Central memory CD8-positive, alpha-beta T cell (primary cell): Measurements from ENCODE around the gene OAS3.

Experiments used
- ATAC-seq: fragments of 150-1000 bp; cut with Tn5 transposase; replicated peaks from 2 replicates; pipeline ENCODE4 v1.10.0; 2022; ENCODE audit warnings: mild to moderate bottlenecking, moderate FRiP score, moderate number of reproducible peaks; ENCODE audit not compliant: poor library complexity, severe bottlenecking; ENCODE audit errors: extremely low read depth
- DNase-seq, 2 donors: peaks; one replicate each; pipeline ENCODE4 v3.0.0; 2021; ENCODE audit warnings: low spot score in 2 of 2
- H3K27ac Mint-ChIP-seq: one replicate; pipeline ENCODE4 v1.8.0; 2022; ENCODE audit warnings: low read depth, mild to moderate bottlenecking, moderate library complexity, mixed read lengths
- H3K27me3 Mint-ChIP-seq: one replicate; pipeline ENCODE4 v1.8.0; 2022; ENCODE audit warnings: mixed read lengths
- H3K36me3 Mint-ChIP-seq: one replicate; pipeline ENCODE4 v1.8.0; 2022; ENCODE audit warnings: mild to moderate bottlenecking, moderate library complexity, mixed read lengths; ENCODE audit not compliant: insufficient read depth
- H3K4me1 Mint-ChIP-seq: one replicate; pipeline ENCODE4 v1.8.0; 2022; ENCODE audit warnings: mixed read lengths
- H3K4me3 Mint-ChIP-seq: one replicate; pipeline ENCODE4 v1.8.0; 2022; ENCODE audit warnings: mild to moderate bottlenecking, moderate library complexity, mixed read lengths
- H3K9me3 Mint-ChIP-seq: one replicate; pipeline ENCODE4 v1.8.0; 2022; ENCODE audit warnings: mixed read lengths

The OAS3 gene

DNA sequence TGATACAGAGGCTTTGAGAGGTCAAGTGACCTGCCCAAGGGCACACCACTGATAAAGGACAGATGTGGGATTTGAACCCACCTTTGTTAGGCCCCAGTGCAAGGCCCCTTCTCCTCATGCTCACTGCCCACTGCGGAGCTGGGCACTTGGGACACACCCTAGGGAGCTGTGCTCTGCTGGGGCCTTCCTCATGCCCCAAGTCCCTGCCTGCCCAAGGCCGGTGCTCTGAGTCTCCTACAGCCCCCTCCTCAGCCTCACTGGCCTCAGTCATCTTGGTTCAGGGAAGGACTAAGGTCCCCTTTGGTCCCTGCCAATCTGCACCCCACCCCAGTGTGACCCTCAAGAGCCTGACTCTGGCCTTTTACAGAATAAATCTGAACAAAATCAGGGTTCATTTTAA is 7.9 kb upstream of the OAS3 start:
- Mint-ChIP-seq H3K9me3 (no peaks in the 10 kb centered on the region), H3K4me3 (no peak overlapping the region), H3K27me3 (no peaks in the 10 kb centered on the region), H3K36me3 (no peaks in the 10 kb centered on the region), H3K4me1 (peaks cover 6% of the 10 kb centered on the region), H3K27ac (no peak overlapping the region)
- no peak for ATAC-seq
- no peak for DNase-seq

DNA sequence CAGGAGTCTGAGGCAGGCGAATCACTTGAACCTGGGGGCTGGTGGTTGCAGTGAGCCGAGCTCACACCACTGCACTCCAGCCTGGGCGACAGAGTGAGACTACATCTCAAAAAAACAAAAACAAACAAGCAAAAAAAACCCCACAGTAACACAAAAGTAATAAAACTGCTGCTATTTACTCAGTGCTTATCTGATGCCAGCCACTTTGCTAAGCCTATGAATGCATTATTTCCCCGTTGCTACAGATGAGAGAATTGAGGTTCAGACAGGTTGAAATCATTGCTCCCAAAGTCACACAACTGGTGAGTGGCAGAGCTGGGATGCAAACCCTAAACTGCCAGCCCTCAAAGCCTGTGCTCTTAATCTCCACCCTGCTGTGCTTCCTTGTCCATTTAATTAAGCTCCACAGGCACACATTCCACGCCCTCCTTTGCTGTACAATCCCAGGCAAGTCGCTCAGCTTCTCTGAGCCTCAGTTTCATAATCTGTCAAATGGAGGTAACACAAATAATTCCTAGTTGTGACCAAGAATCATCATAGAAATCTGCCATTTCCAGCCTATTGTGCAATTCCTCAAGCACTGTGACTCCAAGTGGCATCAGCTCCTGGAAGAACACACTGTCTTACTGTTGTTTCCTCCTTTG is 5.7 kb upstream of the OAS3 start:
- DNase-seq: no peak
- H3K9me3 Mint-ChIP-seq: no peaks in the 10 kb centered on the region
- peaks cover 6% of the 10 kb centered on the region for H3K4me1 Mint-ChIP-seq
- no peak overlapping the region for H3K4me3 Mint-ChIP-seq
- H3K27ac Mint-ChIP-seq: no peak overlapping the region
- no peaks in the 10 kb centered on the region for H3K27me3 Mint-ChIP-seq
- ATAC-seq: no peak
- no peaks in the 10 kb centered on the region for H3K36me3 Mint-ChIP-seq

DNA sequence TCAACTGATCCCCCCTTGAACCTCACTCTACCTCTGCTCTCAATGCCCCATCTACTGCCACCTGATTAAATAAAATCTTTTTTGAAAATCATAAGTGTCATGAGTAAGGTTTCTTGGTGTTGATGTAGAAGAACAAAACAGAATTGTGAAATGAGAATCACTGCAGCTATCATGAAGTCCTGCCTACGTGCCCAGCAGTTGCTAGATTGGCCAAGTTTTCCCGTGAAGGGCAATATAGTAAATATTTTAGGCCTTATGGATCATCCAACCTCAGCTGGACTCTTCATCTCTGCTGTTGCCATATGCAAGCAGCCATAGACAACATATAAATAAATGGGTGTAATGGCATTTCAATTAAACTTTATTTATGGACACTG is 5.2 kb upstream of the OAS3 start:
- Mint-ChIP-seq H3K4me3 (no peak overlapping the region), H3K4me1 (peaks cover 10% of the 10 kb centered on the region), H3K27ac (no peak overlapping the region), H3K27me3 (no peaks in the 10 kb centered on the region), H3K9me3 (no peaks in the 10 kb centered on the region), H3K36me3 (peaks cover 4% of the 10 kb centered on the region)
- no peak for ATAC-seq
- no peak for DNase-seq

DNA sequence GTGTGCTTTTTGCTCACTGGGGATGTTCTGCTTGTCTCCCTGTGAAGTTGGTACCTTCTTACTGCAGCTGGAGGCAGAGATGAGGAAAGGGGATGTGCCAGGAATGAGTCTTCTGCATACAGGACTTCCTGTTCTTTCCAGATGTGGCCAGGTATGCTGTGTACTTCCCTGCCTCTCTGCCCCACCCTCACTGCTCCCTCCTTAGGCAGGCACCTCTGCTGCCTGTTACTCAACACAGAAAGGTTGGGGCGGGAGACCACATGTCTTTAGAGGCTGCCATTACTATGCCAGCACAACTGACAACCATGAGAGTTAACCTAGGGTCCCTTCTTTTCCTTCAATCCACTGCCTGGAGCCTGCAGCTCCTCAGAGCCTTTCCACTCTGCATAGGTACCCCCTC is 2.0 kb upstream of the OAS3 start:
- Mint-ChIP-seq H3K4me1 (peaks cover 30% of the 10 kb centered on the region), H3K9me3 (no peaks in the 10 kb centered on the region), H3K36me3 (peaks cover 7% of the 10 kb centered on the region), H3K27ac (no peak overlapping the region), H3K4me3 (no peak overlapping the region), H3K27me3 (no peaks in the 10 kb centered on the region)
- ATAC-seq (no peak), DNase-seq (no peak)

DNA sequence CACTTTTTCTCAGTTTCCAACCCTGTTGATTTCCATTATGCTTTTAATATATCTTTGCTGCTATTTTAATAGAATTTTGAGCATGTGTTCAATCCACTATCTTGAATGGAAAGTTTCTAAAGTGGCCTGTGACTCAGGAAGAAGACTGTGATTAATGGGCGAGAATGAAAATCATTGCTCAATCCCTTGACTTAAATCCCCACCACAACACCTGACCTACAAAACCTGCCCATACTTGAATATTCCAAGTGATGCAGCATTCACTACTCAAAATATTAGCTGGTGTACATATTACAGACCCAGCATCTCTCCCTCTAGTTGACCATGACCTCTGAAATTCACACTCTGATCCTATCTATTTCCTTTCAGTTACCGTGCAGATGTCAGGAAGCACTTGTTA is 1.3 kb upstream of the OAS3 start:
- H3K36me3 Mint-ChIP-seq: peaks cover 7% of the 10 kb centered on the region
- H3K27me3 Mint-ChIP-seq: no peaks in the 10 kb centered on the region
- no peak for ATAC-seq
- H3K4me3 Mint-ChIP-seq: peak overlapping the region; percentile 82
- peaks cover 30% of the 10 kb centered on the region for H3K4me1 Mint-ChIP-seq
- no peak for DNase-seq
- peak overlapping the region; percentile 80 for H3K27ac Mint-ChIP-seq
- no peaks in the 10 kb centered on the region for H3K9me3 Mint-ChIP-seq

DNA sequence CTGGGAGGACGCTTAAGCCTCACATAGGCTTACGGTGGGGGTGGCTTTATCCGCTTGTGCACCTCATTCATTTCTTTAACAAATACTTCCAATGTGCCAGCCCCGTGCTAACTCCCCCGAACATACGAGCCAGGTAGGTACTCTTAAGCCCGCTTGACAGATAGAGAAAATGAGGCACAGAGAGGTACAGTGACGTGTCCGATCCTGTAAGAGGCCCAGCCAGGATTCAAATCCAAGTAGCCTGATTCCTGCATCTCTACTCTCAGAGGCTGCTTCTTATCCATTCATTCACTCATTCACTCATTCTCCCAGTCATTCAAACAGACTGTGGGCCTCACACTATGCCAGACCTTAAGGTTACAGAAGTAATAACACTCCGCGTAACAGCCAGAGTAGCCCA is 477 bp downstream of the OAS3 start:
- Mint-ChIP-seq H3K4me3 (peak overlapping the region; percentile 82), H3K27me3 (no peaks in the 10 kb centered on the region), H3K36me3 (peaks cover 7% of the 10 kb centered on the region), H3K27ac (peak overlapping the region; percentile 80), H3K9me3 (no peaks in the 10 kb centered on the region), H3K4me1 (peaks cover 30% of the 10 kb centered on the region)
- no peak for DNase-seq
- ATAC-seq: no peak

DNA sequence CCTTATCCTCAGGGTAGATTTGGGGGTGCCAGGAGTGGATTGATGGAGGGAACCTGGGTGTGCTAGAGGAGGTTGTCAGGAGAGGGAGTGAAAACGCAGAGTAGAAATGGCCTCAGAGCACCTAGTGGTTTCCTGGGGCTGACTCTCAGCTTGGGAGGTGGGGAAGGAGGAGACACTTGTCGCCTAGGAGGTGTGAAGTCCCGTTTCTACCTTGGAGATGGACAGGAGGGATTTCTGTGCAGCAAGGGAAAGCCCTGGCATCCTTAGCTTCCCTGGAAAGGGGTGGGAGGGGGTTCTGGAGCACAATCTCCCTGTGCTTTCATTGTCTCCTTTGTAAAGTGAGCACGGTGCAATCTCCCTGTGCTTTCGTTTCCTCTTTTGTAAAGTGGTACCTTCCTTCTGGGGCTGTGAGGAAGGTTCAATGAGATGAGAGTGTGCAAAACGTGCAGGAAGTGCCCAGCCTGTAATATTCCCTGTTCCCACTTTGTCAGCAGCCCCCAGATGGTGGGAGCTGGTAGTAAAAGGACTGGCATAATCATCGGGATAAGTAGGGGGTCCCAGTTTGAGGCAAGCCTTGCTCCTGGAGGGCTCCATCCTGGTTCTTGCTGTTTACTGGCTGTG is 1.6 kb downstream of the OAS3 start:
- no peak for DNase-seq
- Mint-ChIP-seq H3K4me1 (peaks cover 39% of the 10 kb centered on the region), H3K4me3 (peak overlapping the region; percentile 82), H3K27me3 (no peaks in the 10 kb centered on the region), H3K27ac (peak overlapping the region; percentile 80), H3K9me3 (no peaks in the 10 kb centered on the region), H3K36me3 (peaks cover 8% of the 10 kb centered on the region)
- ATAC-seq: peak; percentile 28

DNA sequence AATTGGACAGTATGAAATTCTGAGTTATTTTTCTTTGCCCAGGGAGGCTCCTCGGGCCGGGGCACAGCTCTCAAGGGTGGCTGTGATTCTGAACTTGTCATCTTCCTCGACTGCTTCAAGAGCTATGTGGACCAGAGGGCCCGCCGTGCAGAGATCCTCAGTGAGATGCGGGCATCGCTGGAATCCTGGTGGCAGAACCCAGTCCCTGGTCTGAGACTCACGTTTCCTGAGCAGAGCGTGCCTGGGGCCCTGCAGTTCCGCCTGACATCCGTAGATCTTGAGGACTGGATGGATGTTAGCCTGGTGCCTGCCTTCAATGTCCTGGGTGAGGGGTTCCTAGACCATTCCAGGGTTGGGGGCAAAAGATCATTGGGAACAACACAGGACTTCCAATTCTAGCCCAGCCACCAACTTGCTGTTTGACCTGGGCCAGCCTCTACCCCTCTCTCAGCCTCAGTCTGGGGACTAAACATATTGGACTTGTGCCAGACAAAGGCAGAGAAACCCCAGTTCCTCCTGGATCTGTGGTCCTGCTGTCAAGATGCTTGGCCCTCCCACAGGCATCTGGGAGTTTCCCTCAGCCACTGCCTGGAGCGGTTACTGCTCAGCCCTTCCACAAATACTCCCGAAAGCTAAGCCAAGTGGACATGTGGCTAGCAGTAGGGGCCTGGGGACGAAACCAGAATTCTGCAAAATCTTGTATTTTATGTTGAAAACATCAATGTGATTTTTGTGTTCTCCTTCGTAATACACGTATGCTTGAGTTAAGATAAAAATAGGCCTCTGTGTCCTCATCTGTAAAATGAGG is 3.5 kb downstream of the OAS3 start:
- ATAC-seq (no peak), DNase-seq (no peak)
- Mint-ChIP-seq H3K9me3 (no peaks in the 10 kb centered on the region), H3K36me3 (peaks cover 12% of the 10 kb centered on the region), H3K27me3 (no peaks in the 10 kb centered on the region), H3K4me1 (peaks cover 39% of the 10 kb centered on the region), H3K4me3 (no peak overlapping the region), H3K27ac (no peak overlapping the region)

DNA sequence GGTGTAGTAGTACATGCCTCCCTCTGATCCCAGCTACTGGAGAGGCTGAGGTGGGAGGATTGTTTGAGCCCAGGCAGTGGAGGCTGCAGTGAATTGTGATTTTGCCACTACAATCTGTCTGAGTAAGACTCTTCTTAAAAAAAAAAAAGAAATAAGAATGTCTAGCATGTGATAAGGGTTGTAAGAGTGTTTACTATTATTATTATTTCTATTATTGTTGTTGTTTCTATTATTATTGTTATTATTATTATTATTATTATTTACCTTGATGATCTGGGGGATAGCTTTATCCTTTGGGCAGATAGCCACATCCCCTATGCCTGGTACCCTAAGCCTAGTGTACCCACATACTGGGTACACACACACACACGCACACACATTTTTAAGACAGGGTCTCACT is 4.3 kb downstream of the OAS3 start:
- peaks cover 12% of the 10 kb centered on the region for H3K36me3 Mint-ChIP-seq

DNA sequence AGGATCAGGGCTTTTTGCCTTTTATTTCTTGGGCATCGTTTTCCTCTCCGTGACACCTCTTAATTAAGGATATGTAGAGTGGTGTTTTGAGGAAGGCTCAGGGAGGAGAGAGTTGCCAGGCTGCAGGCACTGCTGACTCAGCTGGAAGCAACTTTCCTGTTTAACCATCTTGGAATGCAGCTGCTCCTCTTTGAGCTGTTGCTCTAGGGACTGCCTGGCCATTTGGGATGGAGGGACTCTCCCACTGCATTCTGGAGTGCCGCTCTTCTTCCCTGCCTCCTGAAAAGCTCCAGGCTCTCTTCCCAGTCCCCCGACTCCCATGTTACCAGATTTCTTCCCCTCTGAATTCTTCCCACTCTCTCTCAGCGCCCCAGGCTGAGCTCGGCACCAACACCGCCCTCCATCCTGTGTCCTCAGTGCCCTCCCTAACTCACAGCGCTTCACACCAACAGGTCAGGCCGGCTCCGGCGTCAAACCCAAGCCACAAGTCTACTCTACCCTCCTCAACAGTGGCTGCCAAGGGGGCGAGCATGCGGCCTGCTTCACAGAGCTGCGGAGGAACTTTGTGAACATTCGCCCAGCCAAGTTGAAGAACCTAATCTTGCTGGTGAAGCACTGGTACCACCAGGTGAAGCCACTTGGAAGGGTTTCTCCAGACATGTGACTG is 5.9 kb downstream of the OAS3 start:
- DNase-seq (no peak), ATAC-seq (no peak)
- Mint-ChIP-seq H3K4me1 (peaks cover 20% of the 10 kb centered on the region), H3K4me3 (no peak overlapping the region), H3K36me3 (peaks cover 14% of the 10 kb centered on the region), H3K27ac (peak overlapping the region; percentile 45), H3K27me3 (no peaks in the 10 kb centered on the region), H3K9me3 (no peaks in the 10 kb centered on the region)

More for the DNA sequence above, 4.3 kb downstream of the OAS3 start:
- H3K9me3 Mint-ChIP-seq: no peaks in the 10 kb centered on the region
- DNase-seq (no peak), ATAC-seq (no peak)
- H3K27me3 Mint-ChIP-seq: no peaks in the 10 kb centered on the region
- peaks cover 32% of the 10 kb centered on the region for H3K4me1 Mint-ChIP-seq
- H3K4me3 Mint-ChIP-seq: no peak overlapping the region
- H3K27ac Mint-ChIP-seq: no peak overlapping the region

DNA sequence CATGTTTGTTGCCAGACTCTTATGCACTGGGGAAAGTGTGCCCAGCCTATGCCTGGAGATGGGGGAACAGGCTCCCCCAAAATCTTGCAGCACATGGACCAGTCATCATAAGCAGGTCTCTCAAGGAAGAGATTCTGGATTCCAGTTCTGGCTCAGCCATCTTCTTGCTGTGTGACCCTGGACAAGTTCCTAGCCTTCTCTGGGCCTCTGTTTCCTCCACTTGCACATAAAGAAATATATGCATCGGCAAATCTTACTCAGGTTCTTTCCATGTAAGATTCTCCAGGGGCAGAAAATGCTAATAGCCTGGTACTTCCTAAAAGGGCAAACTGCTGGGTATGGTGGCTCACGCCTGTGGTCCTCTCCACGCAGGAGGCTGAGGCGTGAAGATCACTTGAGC is 7.2 kb downstream of the OAS3 start:
- Mint-ChIP-seq H3K9me3 (no peaks in the 10 kb centered on the region), H3K4me3 (no peak overlapping the region), H3K4me1 (peaks cover 9% of the 10 kb centered on the region), H3K36me3 (peaks cover 18% of the 10 kb centered on the region), H3K27me3 (no peaks in the 10 kb centered on the region), H3K27ac (no peak overlapping the region)
- ATAC-seq (no peak), DNase-seq (no peak)

DNA sequence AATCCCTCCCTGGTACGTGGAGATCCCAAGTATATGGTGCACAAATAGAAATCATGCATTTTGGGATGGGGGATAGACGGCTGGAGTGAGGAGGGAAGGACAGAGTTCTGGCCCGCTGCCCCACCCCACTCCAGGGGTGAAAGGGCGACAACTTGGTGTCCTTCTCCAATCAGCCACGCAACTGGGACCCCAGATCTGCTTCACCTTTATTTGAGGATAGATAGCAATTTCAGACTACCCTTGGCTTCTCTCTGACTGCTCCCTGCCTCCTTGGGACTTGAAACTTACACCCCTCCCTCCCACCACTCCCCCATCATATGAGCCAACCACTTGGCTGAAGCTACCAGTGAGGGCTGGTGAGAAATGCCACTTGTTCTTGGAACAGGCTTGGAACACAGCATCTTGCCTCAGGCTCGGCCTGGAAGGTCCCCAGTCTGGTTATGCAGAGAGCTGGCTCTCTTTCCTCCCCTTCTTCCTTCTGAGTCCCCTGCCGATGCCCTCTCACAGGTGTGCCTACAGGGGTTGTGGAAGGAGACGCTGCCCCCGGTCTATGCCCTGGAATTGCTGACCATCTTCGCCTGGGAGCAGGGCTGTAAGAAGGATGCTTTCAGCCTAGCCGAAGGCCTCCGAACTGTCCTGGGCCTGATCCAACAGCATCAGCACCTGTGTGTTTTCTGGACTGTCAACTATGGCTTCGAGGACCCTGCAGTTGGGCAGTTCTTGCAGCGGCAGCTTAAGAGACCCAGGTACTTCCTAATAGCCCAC is 8.1 kb downstream of the OAS3 start:
- Mint-ChIP-seq H3K27me3 (no peaks in the 10 kb centered on the region), H3K4me3 (no peak overlapping the region), H3K9me3 (no peaks in the 10 kb centered on the region), H3K27ac (no peak overlapping the region), H3K36me3 (peaks cover 18% of the 10 kb centered on the region), H3K4me1 (peaks cover 9% of the 10 kb centered on the region)
- no peak for DNase-seq
- no peak for ATAC-seq
